CD4-positive, alpha-beta T cell (primary cell): ENCODE results near the gene RNF225. TPM values are rescaled to one million over a fixed set of nuclear protein-coding genes. Genes with fewer than 3 reads are reported as not detected.

Experiments used
- ATAC-seq: fragments of 200-7000 bp; cut with Tn5 transposase; one replicate; pipeline ENCODE4 v1.10.0; 2022; ENCODE audit warnings: mild to moderate bottlenecking; ENCODE audit not compliant: poor library complexity
- CTCF ChIA-PET: fragments of 350-600 bp; sonication (Branson Sonifier 250); formaldehyde crosslinking; loops from one replicate; lab custom pipeline; 2021; ENCODE audit warnings: antibody characterized with exemption, inconsistent platforms; lab: Charles Lee
- POLR2A ChIA-PET: fragments of 350-600 bp; sonication (Branson Sonifier 250); formaldehyde crosslinking; loops from one replicate; lab custom pipeline; 2021; ENCODE audit warnings: antibody characterized with exemption, inconsistent platforms; lab: Charles Lee
- DNase-seq, 14 experiments: peaks; one replicate each; pipeline ENCODE4 v3.0.0-alpha.2; 2013 to 2020; ENCODE audit warnings: mixed read lengths in 2 of 14
- H3K27ac ChIP-seq, 2 donors: one replicate each; pipeline versions ENCODE4 v1.5.1 to v1.7.0; 2013; ENCODE audit warnings: low read length in 2 of 2, low read depth in 1 of 2, mild to moderate bottlenecking in 1 of 2
- H3K27me3 ChIP-seq, 2 experiments: 1 replicate in 1 of 2; 2 replicates in 1 of 2; pipeline versions ENCODE4 v1.6.1 to v1.7.0; 2013; ENCODE audit warnings: low read length in 2 of 2, control low read depth in 1 of 2, mild to moderate bottlenecking in 1 of 2, moderate library complexity in 1 of 2; ENCODE audit not compliant: insufficient read depth in 2 of 2, control insufficient read depth in 1 of 2
- H3K36me3 ChIP-seq: one replicate; pipeline ENCODE4 v1.6.1; 2013; ENCODE audit warnings: low read length, control low read depth; ENCODE audit not compliant: insufficient read depth
- H3K4me1 ChIP-seq: one replicate; pipeline ENCODE4 v1.6.1; 2013; ENCODE audit warnings: low read length, control low read depth; ENCODE audit not compliant: insufficient read depth
- H3K4me3 ChIP-seq: one replicate; pipeline ENCODE4 v1.5.1; 2013; ENCODE audit warnings: mild to moderate bottlenecking, low read length, moderate library complexity
- H3K9me3 ChIP-seq, 2 experiments: 1 replicate in 1 of 2; 2 replicates in 1 of 2; pipeline versions ENCODE4 v1.6.1 to v1.7.0; 2013; ENCODE audit warnings: low read length in 2 of 2, mild to moderate bottlenecking in 2 of 2, control low read depth in 1 of 2, moderate library complexity in 1 of 2; ENCODE audit not compliant: control insufficient read depth in 1 of 2, insufficient read depth in 1 of 2
- H3K27ac Mint-ChIP-seq: one replicate; pipeline ENCODE4 v1.8.0; 2020; ENCODE audit warnings: mixed read lengths
- H3K27me3 Mint-ChIP-seq: one replicate; pipeline ENCODE4 v1.8.0; 2021; ENCODE audit warnings: mixed read lengths
- H3K36me3 Mint-ChIP-seq: one replicate; pipeline ENCODE4 v1.8.0; 2021; ENCODE audit warnings: low read depth, mixed read lengths
- H3K4me1 Mint-ChIP-seq: one replicate; pipeline ENCODE4 v1.8.0; 2021; ENCODE audit warnings: low read depth, mixed read lengths
- H3K4me3 Mint-ChIP-seq: one replicate; pipeline ENCODE4 v1.8.0; 2020; ENCODE audit warnings: mild to moderate bottlenecking, mixed read lengths
- H3K9me3 Mint-ChIP-seq: one replicate; pipeline ENCODE4 v1.8.0; 2020; ENCODE audit warnings: mixed read lengths
- CTCF ChIP-seq: fragments of 200-600 bp; IDR thresholded peaks from one replicate; pipeline ENCODE4 v1.8.0; 2022; ENCODE audit warnings: antibody characterized with exemption, mild to moderate bottlenecking
- intact Hi-C, 2 experiments: fragments of 100-400 bp; cut with DNase I in 1 of 2; cut with micrococcal nuclease in 1 of 2; formaldehyde crosslinking; loops; one replicate each; pipeline versions ENCODE4 v1.15.1 to v1.9.0; 2023 to 2025; cut with DNase I, micrococcal nuclease
- total RNA-seq, 174 experiments: library from RNA in 2 of 174; stranded (reverse) in 2 of 174; gene quantifications; one replicate each; pipeline ENCODE4 v1.2.3 and lab custom pipeline; 2021 to 2026

The RNF225 gene
- total RNA-seq, 2 experiments from 2014 or later, result 0.55 TPM; not detected in 1

- ATAC-seq (no peak), DNase-seq (no peak)
- no peak overlapping the region for H3K4me3 ChIP-seq
- H3K27ac ChIP-seq, result no peak overlapping the region
- Mint-ChIP-seq H3K4me3 (no peak overlapping the region), H3K27me3 (peaks cover 29% of the 10 kb centered on the region), H3K4me1 (peaks cover 9% of the 10 kb centered on the region), H3K9me3 (no peaks in the 10 kb centered on the region), H3K36me3 (peaks cover 39% of the 10 kb centered on the region), H3K27ac (no peak overlapping the region)
- peaks cover 16 to 21% of the 10 kb centered on the region in 2 experiments for H3K27me3 ChIP-seq
- H3K4me1 ChIP-seq, result peaks cover 20% of the 10 kb centered on the region
- H3K9me3 ChIP-seq, result peaks cover 0 to 9% of the 10 kb centered on the region in 2 experiments
- ChIA-PET CTCF (no interaction called here), POLR2A (no interaction called here)
- intact Hi-C loops, result no loop called here
- peaks cover 29% of the 10 kb centered on the region for H3K36me3 ChIP-seq
- no peak for TF ChIP-seq CTCF
These were observed 1.5 kb downstream of the RNF225 start for GRCh38 chr19:58396691-58397532.

GRCh38 chr19:58397533-58398037 is 2.1 kb downstream of the RNF225 start:
- no peak overlapping the region for H3K4me3 Mint-ChIP-seq
- Histone ChIP-seq H3K4me3 (no peak overlapping the region), H3K27ac (no peak overlapping the region), H3K4me1 (peaks cover 24% of the 10 kb centered on the region), H3K9me3 (peaks cover 0 to 9% of the 10 kb centered on the region in 2 experiments), H3K36me3 (peaks cover 25% of the 10 kb centered on the region), H3K27me3 (peaks cover 16 to 21% of the 10 kb centered on the region in 2 experiments)
- no peak for ATAC-seq
- no peaks in the 10 kb centered on the region for H3K9me3 Mint-ChIP-seq
- no peak for DNase-seq
- intact Hi-C loops, result no loop called here
- TF ChIP-seq CTCF, result no peak
- peaks cover 29% of the 10 kb centered on the region for H3K27me3 Mint-ChIP-seq
- ChIA-PET POLR2A (no interaction called here), CTCF (no interaction called here)
- H3K27ac Mint-ChIP-seq, result no peak overlapping the region
- H3K36me3 Mint-ChIP-seq, result peaks cover 36% of the 10 kb centered on the region
- H3K4me1 Mint-ChIP-seq, result peaks cover 9% of the 10 kb centered on the region

GRCh38 chr19:58398087-58398486 is 2.6 kb downstream of the RNF225 start:
- DNase-seq (no peak), ATAC-seq (no peak)
- H3K27me3 ChIP-seq, result peaks cover 16 to 21% of the 10 kb centered on the region in 2 experiments
- H3K36me3 Mint-ChIP-seq, result peaks cover 32% of the 10 kb centered on the region
- ChIA-PET POLR2A (no interaction called here), CTCF (no interaction called here)
- H3K4me3 ChIP-seq, result no peak overlapping the region
- H3K27ac ChIP-seq, result no peak overlapping the region
- H3K27me3 Mint-ChIP-seq, result peaks cover 29% of the 10 kb centered on the region
- intact Hi-C loops, result no loop called here
- H3K4me1 Mint-ChIP-seq, result peaks cover 9% of the 10 kb centered on the region
- no peaks in the 10 kb centered on the region for H3K9me3 Mint-ChIP-seq
- no peak overlapping the region for H3K4me3 Mint-ChIP-seq
- H3K36me3 ChIP-seq, result peaks cover 20% of the 10 kb centered on the region
- peaks cover 0 to 9% of the 10 kb centered on the region in 2 experiments for H3K9me3 ChIP-seq
- H3K4me1 ChIP-seq, result peaks cover 24% of the 10 kb centered on the region
- no peak overlapping the region for H3K27ac Mint-ChIP-seq
- TF ChIP-seq CTCF, result no peak
